GM10248 (cell line): ENCODE results near the gene TADA1.

Experiments
- CTCF ChIA-PET: fragments of 300-600 bp; sonication (Branson Sonifier 250); formaldehyde crosslinking; extraction: SDS; loops from one replicate; lab custom pipeline; 2021; ENCODE audit warnings: antibody characterized with exemption; lab: Yijun Ruan, JAX
- POLR2A ChIA-PET: fragments of 350-650 bp; sonication (Branson Sonifier 250); formaldehyde crosslinking; extraction: SDS; loops from one replicate; lab custom pipeline; 2020; ENCODE audit warnings: antibody characterized with exemption; lab: Yijun Ruan, JAX
- DNase-seq: peaks from one replicate; pipeline ENCODE4 v3.0.0; 2012; ENCODE audit errors: extremely low spot score
- CTCF ChIP-seq: IDR thresholded peaks from 2 replicates; pipeline ENCODE4 v1.5.1; 2012; ENCODE audit warnings: mild to moderate bottlenecking, low read depth; ENCODE audit errors: extremely low read depth, missing control alignments, control extremely low read depth

The TADA1 gene

GRCh38 chr1:166855558-166855957 is 20.5 kb downstream of the TADA1 start:
- no peak for TF ChIP-seq CTCF
- no peak for DNase-seq
- ChIA-PET CTCF (interaction anchor here (1.3 kb wide), 1 partner anchor 14 kb away, joined by 5 read pairs; no protein-coding TSS in a partner anchor), POLR2A (no interaction called here)

- DNase-seq = no peak
- TF ChIP-seq CTCF = no peak
- ChIA-PET CTCF (interaction anchor here (2.2 kb wide), 1 partner anchor 14 kb away, joined by 5 read pairs; the partner anchor contains the start of gene POGK), POLR2A (no interaction called here)
These were observed 23.1 kb downstream of the TADA1 start for GRCh38 chr1:166852918-166853317.

GRCh38 chr1:166849135-166849534 is 26.9 kb downstream of the TADA1 start:
- POLR2A ChIA-PET = no interaction called here
- TF ChIP-seq CTCF = no peak
- CTCF ChIA-PET = interaction anchor here (1.2 to 1.5 kb wide), 3 partner anchors 10 to 61 kb away, joined by 3 to 6 read pairs (median 3); partner anchors contain the start of gene POGK
- DNase-seq = no peak

GRCh38 chr1:166848193-166848592 is 27.9 kb downstream of the TADA1 start:
- CTCF ChIA-PET = interaction anchor here (0.8 to 1.5 kb wide), 4 partner anchors 9 to 62 kb away, joined by 3 to 6 read pairs (median 4); partner anchors contain the start of genes POGK and TADA1
- POLR2A ChIA-PET = no interaction called here
- DNase-seq = no peak
- no peak for TF ChIP-seq CTCF

- DNase-seq = no peak
- ChIA-PET POLR2A (interaction anchor here (0.6 to 1.0 kb wide), 3 partner anchors 13 to 376 kb away, joined by 3 to 6 read pairs (median 4); partner anchors contain the start of gene TADA1), CTCF (interaction anchor here (1.6 to 1.8 kb wide), 4 partner anchors 19 to 1587 kb away, joined by 3 to 6 read pairs (median 4); no protein-coding TSS in a partner anchor)
- TF ChIP-seq CTCF = no peak
These were observed 31.3 kb downstream of the TADA1 start for GRCh38 chr1:166844791-166845190.

GRCh38 chr1:166843769-166844596 is 32.1 kb downstream of the TADA1 start:
- ChIA-PET POLR2A (interaction anchor here (0.6 to 1.0 kb wide), 2 partner anchors 14 to 376 kb away, joined by 4 to 6 read pairs; no protein-coding TSS in a partner anchor), CTCF (interaction anchor here (1.6 to 1.8 kb wide), 3 partner anchors 18 to 1586 kb away, joined by 3 to 4 read pairs (median 4); no protein-coding TSS in a partner anchor)

More at GRCh38 chr1:166843769-166844596, 32.1 kb downstream of the TADA1 start:
- no peak for DNase-seq
- no peak for TF ChIP-seq CTCF
